HG03575 (cell line): ENCODE measurements around the gene KCTD17.
"Not testable (repeated sequence)": the region's sequence is repeated elsewhere in the genome, so short reads cannot be mapped to it uniquely, and the experiment has no call there.

Experiments used
- ATAC-seq: cut with Tn5 transposase; IDR thresholded peaks from one replicate; pipeline ENCODE4 v1.9.1; 2021; ENCODE audit not compliant: unreplicated experiment, insufficient number of reproducible peaks, low FRiP score; ENCODE audit errors: extremely low read depth

The KCTD17 gene

DNA sequence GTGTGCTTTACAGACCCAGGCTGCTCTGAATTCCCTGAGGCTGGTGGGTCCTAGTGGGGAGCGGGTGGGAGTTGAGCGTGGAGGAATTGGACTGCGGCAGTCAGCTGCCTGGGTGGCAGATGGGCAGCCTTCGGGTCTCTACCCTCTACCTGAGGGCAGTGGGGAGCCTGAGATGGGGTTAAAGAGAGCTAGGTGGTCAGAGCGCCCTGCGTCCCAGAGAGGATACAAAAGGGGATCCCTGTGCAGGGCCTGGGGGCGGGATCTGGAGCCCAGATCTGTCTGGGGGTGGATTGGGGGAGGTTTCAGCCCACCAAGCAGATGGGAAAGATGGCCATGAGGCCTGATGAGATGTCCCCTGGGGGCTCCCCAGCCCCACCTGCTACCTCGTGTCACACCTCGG, 18.2 kb downstream of the KCTD17 start:
- no peak for ATAC-seq

GRCh38 chr22:37070334-37070733, 18.8 kb downstream of the KCTD17 start:
- ATAC-seq, result no peak

GRCh38 chr22:37070744-37071143, 19.2 kb downstream of the KCTD17 start:
- ATAC-seq, result no peak

DNA sequence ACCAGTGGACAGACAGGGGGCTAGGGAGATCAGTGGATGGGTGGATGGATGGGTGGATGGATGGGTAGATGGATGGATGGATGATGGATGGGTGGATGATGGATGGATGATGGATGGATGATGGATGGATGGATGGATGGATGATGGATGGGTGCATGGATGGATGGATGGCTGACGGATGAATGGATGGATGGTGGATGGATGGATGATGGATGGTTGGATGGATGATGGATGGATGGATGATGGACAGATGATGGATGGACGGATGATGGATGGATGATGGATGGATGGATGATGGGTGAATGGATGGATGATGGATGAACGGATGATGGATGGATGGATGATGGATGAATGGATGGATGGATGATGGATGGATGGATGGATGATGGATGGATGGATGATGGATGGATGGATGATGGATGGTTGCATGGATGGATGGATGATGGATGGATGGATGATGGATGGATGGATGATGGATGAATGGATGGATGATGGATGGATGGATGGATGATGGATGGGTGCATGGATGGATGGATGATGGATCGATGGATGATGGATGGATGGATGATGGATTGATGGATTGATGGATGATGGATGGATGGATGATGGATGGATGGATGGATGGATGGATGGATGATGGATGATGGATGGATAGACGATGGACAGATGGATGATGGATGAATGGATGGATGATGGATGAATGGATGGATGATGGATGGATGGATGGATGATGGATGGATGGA, 20.5 kb downstream of the KCTD17 start:
- not testable (repeated sequence) for ATAC-seq

GRCh38 chr22:37072673-37073072, 21.1 kb downstream of the KCTD17 start:
- no peak for ATAC-seq

DNA sequence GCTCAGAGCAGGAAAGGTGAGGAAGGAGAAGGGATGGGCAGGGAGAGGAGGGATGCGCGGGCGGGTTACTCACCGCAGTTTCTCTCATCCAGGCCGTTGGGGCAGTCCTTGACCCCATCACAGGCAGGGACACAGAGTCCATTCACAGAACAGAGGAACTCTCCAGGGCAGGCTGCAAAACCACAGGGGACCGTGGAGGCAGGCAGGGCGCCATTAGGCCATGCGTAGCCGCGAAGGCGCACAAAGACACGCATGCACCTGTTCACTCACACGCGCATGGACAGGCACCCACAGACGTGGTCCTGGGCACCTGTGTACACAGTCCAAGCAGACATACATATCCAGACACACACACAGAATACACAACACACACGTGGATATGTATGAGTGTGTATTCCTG, 23.0 kb downstream of the KCTD17 start:
- no peak for ATAC-seq

DNA sequence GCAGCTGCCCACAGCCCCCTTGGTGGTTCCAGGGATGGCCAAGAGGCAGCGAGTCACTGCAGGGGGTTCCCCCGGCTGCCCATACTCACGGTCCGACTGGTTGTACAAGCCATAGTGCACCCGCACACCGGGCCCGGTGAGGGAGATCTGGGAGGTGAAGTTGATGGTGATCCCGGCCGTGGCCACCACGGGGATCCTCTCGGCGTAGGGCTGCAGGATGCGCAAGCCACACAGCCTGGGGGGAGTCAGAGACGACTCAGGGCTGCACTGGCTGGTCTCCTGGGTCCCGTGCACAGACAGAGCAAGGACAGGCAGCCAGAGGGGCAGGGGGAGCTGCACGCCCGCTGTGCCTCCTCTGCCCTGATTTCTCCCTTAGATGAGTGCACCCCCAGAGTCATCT, 23.5 kb downstream of the KCTD17 start:
- no peak for ATAC-seq

DNA sequence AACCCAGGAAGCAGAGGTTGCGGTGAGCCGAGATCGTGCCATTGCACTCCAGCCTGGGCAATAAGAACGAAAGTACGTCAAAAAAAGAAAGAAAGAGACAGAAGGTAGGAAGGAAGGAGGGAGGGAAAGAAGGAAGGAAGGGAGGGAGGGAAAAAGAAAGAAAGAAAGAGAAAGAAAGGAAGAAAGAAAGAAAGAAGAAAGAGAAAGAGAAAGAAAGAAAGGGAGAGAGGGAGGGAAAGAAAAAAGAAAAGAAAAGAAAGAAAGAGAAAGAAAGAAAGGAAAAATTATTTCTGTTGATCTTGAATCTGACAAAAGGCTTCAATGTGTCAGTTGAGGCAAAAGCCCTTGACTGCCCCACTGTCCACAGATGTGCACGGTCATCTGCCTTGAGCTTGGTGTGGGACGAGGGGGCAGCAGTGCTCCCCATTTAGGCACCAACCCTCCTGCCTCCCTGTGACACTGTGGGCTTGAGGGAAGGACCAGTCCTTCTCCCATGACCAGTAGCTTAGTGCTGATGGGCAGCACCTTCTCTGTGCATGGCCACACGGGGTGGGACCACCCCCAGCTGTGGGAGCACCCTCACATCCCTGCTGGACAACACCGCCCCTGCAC, 24.4 kb downstream of the KCTD17 start:
- no peak for ATAC-seq

- ATAC-seq, result no peak
These were observed 26.4 kb downstream of the KCTD17 start for GRCh38 chr22:37077802-37078448.

DNA sequence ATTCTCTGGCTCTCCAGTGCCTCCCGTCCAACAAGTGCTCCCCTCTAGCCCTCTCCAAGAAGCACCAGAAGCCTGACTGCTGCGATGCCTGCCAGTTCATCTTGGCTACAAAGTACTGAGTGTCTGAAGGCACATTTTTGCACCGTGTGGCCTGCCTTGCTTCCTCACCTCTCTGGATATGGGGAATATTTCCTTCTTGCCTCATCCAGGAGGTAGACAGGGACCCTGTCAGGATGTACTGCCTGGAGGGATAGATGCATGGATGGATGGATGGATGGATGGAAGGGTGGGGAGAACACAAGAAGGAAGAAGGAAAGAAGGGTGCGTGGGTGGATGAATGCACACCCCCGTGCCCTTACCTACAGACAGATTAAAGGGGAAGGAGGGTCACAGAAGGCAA, 27.6 kb downstream of the KCTD17 start:
- ATAC-seq, result no peak

DNA sequence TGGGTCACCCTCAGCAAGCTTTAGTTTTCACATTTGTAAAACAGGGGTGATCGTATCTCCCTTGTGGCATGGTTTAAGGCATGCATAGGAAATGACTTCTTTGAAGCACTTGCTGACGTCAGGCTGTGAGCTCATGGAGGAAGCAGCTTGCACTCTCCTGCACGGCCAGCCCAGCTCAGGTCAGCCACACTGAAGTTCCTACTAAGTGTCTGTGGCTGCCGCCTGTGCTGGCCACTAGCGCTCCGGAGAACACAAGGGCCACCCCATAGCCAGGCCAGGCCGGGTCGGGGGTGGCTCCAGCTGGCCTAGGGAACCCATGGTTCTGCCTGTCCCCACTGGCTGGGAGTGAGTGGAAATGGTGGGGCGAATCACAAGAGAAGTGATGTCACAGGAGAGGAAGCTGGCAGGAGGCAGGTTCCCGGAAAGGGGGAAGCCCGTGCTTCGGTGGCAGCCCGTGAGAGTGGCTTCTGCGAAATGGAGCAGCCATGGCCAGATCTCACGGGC, 28.2 kb downstream of the KCTD17 start:
- no peak for ATAC-seq

DNA sequence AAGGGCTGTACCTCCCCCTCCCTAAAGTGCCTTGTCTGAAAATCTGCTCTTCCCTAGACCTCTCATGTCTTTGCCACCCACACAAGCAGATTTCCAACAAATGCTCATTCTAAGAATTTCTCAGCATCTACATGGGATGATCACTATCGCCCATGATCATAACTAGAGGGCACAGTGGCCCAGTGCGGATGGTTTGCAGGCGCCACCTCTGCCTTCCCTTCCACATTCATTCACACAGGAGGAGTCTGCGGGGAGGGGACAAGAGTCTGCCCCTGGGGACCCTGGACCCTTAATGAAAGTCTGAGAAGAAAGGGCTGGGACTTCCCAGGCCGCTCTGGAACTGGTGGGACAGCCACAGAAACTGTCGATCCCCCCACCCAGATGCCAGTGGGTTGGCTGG, 28.9 kb downstream of the KCTD17 start:
- no peak for ATAC-seq

DNA sequence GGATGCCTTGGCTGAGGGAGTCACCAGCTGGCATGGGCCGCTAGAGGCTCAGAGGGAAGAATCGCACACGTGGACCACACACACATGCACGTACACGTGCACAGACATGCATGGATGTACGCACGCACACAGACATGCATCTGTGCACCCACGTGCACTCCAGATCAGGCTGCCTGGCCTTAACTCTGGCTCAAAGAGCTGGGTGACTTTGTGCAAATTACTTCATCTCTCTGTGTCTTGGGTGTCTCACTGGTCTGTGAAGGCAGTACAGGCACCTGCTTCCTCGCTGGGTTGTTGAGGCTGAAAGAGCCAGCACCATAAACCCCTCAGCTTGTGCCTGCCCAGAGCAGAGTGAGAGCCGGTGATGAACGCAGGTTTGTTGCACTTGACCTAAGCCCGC, 29.3 kb downstream of the KCTD17 start:
- no peak for ATAC-seq

DNA sequence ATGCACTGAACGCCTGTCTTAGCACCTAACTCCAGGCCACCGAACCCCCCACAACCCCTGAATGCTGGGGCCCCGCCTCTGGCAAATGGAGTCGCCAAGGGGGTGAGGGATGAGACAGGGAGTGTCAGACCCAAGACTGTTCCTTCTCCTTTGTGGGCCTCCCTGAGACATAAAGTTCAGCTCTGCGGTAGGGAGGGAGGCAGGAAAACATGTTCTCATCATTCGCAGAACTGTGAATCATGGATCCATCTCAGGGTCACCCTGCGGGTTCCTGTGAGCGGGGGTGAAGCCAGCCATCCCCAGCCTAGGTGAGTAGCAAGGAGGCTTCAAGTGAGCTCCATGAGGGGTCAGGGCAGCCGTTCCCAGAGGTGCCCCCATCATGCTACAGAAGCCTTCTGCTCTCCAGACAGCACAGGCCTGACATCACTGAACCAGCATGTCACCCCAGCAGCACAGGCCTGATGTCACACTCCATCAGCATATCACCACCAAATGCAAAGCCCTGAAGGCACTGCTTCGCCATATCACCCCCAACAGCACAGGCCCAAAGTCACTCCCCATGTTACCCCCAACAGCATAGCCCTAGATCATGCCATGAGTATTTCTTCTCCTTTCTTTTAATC, 30.8 kb downstream of the KCTD17 start:
- no peak for ATAC-seq

GRCh38 chr22:37083914-37084313, 32.4 kb downstream of the KCTD17 start:
- no peak for ATAC-seq

DNA sequence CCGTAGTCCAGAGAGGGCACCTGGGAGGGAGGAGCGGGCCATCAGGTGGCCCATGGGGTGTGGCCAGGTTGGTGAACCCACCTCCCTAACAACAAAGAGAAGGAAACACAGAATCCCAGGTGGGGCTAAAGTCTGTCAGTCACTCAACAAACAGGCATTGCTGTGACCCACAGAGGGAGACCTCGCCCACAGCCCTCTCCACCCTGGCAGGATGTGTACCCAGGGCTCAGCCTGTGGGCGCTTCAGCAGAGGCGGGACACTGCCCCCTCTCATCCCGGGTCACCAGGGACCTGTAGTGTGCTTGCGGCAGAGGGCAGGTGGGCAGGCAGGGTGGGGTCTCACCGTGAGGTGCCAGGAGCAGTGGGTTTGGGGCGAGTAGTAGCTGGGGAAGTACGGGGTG, 32.8 kb downstream of the KCTD17 start:
- ATAC-seq, result no peak

DNA sequence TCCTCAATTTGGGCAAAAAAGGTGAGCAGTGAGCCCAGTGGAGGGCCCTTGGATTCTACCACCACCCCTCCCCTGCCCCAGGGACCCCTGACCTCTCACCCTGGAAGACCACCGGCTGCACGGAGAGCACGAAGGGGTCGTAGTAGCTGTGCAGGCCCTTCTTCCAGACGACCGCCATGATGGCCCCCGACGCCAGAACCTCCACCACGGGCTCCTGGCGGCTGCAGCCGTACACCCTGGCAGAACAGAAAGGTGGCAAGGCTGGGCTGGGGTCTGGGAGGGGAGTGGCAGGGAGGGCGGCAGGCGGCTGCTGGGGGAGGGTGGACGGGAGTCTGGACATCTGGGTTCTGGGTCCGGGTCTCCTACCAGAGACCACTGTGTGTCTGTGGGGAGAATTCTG, 34.6 kb downstream of the KCTD17 start:
- no peak for ATAC-seq

- no peak for ATAC-seq
These were observed 36.6 kb downstream of the KCTD17 start for GRCh38 chr22:37088108-37088605.

- ATAC-seq, result no peak
These were observed 37.3 kb downstream of the KCTD17 start for GRCh38 chr22:37088750-37089408.
